Panc1 (cell line): ENCODE measurements around the gene CNOT1.

Experiments used
- POLR2AphosphoS5 ChIP-seq: IDR thresholded peaks from 2 replicates; pipeline ENCODE4 v1.6.1; 2012; ENCODE audit warnings: mild to moderate bottlenecking, low read depth, low read length, moderate library complexity
- SIN3A ChIP-seq: IDR thresholded peaks from 2 replicates; pipeline ENCODE4 v1.6.1; 2012; ENCODE audit warnings: low read depth, mild to moderate bottlenecking, low read length, moderate library complexity, borderline replicate concordance; ENCODE audit not compliant: insufficient read depth
- TCF7L2 ChIP-seq: IDR thresholded peaks from 2 replicates; pipeline ENCODE4 v1.6.1; 2011; ENCODE audit warnings: mild to moderate bottlenecking, low read depth, low read length, inconsistent platforms
- TF ChIP-seq, protein P1 (sequence below): fragments of 450-650 bp; IDR thresholded peaks from 2 replicates; pipeline ENCODE4 v1.5.1; 2017; ENCODE audit warnings: mild to moderate bottlenecking
- TF ChIP-seq, protein P2 (sequence below), 2 experiments: IDR thresholded peaks; 2 replicates each; pipeline ENCODE4 v1.6.1; 2011 to 2012; ENCODE audit warnings: low read depth in 2 of 2, control low read depth in 1 of 2, low read length in 1 of 2, mild to moderate bottlenecking in 1 of 2, moderate library complexity in 1 of 2; ENCODE audit not compliant: insufficient read depth in 1 of 2

DNA sequence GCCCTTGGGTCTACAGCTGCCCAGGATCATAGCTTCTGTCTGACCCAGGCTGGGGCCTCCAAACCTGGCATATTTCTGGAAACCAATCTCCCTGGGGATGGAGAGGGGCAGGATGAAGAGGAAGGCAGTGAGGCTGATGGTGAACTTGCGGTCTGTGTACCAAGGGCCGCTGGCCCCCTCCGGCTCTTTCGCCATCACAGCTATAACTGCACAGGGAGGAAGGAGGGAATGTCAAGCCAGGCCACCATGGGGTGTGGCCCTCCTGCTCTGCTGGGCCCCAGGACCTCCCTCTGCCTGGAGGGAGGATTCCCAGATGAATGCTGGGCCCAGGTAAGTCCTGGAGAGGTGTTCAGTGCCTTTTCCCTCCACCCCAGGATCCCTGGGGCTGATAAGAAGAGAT, 48.6 kb upstream of the CNOT1 start:
- TF ChIP-seq, protein P1, sequence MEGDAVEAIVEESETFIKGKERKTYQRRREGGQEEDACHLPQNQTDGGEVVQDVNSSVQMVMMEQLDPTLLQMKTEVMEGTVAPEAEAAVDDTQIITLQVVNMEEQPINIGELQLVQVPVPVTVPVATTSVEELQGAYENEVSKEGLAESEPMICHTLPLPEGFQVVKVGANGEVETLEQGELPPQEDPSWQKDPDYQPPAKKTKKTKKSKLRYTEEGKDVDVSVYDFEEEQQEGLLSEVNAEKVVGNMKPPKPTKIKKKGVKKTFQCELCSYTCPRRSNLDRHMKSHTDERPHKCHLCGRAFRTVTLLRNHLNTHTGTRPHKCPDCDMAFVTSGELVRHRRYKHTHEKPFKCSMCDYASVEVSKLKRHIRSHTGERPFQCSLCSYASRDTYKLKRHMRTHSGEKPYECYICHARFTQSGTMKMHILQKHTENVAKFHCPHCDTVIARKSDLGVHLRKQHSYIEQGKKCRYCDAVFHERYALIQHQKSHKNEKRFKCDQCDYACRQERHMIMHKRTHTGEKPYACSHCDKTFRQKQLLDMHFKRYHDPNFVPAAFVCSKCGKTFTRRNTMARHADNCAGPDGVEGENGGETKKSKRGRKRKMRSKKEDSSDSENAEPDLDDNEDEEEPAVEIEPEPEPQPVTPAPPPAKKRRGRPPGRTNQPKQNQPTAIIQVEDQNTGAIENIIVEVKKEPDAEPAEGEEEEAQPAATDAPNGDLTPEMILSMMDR: no peak
- TF ChIP-seq, protein P2, sequence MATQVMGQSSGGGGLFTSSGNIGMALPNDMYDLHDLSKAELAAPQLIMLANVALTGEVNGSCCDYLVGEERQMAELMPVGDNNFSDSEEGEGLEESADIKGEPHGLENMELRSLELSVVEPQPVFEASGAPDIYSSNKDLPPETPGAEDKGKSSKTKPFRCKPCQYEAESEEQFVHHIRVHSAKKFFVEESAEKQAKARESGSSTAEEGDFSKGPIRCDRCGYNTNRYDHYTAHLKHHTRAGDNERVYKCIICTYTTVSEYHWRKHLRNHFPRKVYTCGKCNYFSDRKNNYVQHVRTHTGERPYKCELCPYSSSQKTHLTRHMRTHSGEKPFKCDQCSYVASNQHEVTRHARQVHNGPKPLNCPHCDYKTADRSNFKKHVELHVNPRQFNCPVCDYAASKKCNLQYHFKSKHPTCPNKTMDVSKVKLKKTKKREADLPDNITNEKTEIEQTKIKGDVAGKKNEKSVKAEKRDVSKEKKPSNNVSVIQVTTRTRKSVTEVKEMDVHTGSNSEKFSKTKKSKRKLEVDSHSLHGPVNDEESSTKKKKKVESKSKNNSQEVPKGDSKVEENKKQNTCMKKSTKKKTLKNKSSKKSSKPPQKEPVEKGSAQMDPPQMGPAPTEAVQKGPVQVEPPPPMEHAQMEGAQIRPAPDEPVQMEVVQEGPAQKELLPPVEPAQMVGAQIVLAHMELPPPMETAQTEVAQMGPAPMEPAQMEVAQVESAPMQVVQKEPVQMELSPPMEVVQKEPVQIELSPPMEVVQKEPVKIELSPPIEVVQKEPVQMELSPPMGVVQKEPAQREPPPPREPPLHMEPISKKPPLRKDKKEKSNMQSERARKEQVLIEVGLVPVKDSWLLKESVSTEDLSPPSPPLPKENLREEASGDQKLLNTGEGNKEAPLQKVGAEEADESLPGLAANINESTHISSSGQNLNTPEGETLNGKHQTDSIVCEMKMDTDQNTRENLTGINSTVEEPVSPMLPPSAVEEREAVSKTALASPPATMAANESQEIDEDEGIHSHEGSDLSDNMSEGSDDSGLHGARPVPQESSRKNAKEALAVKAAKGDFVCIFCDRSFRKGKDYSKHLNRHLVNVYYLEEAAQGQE (IDR thresholded peaks at IDR 0.05; ENCODE audit: insufficient read depth in 1 of 2, low read depth in 2 of 2, low read length in 1 of 2): no peak
- TF ChIP-seq POLR2AphosphoS5 (no peak), TCF7L2 (no peak), SIN3A (no peak)
